Measurements from ENCODE around the gene GATA2.

Gene GATA2

DNA sequence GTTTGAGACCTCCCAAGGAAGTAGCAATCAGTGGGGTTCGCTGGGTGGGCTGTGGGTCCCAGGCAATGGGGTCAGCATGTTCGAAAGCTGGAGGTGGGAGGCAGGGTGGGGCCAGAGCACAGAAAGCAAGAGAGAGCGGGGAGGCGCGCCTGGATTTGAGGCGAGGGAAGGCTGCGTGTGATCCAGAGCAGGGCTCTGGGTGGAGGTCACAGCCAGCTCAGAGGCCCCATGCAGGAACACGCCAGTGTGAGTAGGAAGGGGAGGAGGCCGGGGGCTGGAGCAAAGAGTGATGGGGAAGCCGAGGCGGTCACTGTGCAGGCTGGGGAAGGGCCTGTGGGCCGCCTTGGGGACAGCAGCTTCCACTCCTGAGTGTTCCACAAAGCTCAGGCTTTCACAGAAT lies 35.1 kb downstream of the GATA2 start:
- no peak for DNase-seq (ENCODE audit: low spot score)
- no peak for FAIRE-seq

DNA sequence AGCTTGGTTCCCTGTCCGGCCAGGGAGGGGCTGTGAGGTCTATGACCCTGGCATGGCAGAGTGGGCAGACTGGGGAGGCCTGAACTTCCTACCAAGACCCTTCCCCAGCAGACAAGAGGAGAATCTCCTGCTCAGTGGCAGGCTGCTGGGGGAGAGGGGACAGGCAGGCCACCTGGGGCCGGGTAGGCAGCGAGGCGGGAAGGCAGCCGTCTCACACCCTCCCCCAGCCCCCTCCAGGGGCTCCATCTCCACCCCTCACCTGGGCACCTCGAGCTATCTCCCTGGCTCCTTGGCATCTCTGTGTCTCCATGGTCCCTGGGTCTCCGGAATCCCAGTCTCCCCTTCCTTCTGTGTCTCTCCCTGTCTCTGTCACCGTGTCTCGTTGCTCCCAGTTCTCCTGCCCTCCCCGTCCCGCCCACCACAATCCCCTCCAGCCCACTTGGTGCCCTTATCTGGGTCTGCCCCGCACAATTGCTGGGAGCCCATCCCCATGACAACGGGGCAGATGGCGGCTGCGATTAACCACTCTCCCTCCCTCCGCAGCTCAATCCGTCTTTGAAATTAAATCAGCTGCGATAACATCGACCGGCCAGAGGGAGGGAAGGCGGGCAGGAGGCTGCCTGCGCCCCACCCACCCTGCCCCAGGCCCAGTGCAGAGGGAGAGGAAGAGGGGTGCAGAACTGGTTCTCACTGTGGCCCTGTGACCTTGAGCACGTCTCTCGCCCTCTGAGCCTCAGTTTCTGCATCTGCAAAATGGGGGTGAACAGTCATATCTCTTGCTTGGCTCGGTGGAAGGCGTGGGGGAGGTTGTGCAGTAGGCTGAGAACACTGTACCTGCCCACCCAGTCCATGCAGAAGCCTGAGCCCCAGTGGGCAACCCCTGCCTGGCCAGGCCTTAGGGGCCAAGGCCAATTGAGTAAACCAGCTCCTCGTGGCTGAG lies 36.0 kb downstream of the GATA2 start:
- DNase-seq (ENCODE audit: low spot score): no peak

DNA sequence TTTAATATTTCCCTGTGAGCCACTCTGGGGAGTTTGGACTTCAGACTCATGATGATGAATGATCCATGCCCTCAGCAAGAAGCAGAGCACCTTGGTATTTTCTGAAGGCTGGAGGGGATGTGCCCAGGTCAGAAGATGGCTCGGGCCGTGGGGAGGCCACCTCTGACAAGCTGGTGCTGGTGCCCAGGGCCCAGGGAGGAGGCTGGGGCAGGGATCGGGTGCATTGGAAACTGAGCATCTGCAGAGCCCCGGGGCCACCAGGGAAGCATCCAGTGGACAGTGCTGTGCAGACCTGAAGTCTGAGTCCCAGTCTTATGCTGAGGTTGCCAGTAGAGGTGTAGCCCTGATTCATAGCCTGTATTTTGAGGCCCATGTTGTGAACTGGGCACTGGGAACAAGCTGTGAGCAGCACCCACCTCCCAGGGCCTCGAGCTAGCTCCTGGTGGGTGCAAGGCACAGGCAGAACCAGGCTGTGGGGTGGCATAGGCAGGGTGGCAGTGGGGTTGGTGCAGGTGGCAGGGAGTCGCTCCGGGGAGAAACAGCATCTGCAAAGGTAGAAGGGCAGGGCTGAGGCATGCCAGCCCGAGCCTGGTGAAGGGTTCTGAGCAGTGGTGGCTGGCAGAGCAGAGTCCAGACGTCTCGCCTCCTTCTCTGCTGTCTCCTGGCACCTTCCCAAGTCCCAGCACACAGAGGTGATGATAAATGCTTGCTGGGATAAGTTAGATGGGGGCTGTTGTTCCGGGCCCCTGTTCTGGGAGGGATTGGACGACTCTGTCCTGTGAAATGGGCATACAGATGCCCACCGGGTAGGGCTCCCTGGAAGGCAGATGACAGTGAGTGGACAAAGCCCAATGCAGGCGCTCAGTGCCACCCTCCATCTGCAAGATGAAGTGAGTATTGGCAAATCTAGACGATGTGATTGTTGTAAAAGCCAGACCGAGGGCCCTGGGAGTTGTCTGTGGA lies 36.9 kb downstream of the GATA2 start:
- no peak for DNase-seq (ENCODE audit: low spot score)
- FAIRE-seq: no peak

More for the DNA sequence above, 36.0 kb downstream of the GATA2 start:
- FAIRE-seq: no peak

DNA sequence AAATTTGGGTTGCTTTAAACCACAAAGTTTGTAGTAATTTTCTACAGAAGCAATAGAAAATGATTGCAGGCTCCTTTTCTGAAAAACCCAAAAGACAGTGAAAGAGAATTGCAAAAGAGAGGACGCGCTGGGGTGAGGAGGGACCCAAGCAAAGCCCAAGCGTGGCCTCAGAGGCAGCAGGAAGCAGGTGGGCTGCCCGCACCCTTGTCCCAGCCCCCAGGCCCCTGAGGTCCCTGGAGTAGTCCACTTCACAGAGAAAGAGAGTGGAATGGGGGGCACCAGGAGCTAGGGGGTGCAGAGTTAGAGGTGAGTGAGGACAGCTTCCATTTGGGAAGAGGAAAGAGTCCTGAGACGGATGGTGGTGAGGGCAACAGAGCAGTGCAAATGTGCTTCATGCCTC lies 37.9 kb downstream of the GATA2 start:
- DNase-seq (ENCODE audit: low spot score): no peak
- FAIRE-seq: no peak

DNA sequence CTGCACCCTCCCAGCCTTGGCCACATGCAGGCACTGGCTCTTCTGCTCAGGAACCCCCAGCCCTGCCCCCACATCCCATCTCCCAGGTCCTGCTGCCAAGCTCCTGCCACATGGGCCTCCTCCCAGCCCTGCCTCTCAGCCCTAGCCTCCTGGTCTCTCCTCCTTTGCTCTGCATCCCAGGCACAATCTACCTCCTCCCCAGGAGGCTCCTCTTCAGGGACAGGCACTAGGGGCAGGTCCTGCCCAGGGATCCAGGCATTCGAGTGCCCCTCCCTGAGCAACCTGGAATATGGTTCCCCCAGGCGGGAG lies 38.7 kb downstream of the GATA2 start:
- DNase-seq (ENCODE audit: low spot score) (no peak), FAIRE-seq (no peak)

DNA sequence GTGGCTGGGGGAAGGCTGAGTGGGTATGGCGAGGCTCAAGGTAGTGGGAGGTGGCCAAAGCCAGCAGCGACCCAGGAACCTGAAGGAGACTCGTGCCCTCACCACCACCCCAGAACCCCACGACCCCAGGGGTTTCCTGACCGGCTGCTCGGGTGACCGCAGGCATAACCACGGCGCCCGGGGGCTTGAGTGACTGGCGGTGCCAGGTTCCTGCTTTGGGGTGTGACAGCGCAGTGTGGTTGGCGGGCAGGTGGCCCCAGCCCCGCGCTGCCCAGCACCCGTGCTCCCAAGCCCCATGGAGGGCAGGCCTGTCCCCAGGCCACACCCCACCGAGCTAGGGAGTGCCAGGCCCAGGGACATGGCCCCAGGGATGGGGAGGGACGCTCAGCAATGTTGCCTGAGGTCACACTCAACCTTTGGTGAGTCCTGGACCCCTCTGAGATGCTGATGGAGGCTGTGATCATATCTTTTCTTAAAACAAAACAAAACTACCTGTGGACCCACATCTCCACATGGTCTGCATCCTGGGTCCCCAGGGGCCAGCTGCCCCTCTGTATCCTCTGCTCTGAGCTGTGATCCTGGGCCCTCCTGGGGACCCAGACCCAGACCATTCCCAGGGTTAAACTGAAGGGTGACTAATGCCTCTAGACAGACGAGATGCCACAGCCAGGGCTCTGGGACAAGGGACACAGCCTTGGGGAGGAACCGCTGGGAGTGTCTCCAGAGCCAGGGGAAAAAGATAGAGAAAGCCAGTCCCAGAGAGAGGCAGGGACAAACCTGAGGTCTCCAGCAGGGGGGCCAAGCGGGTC lies 39.3 kb downstream of the GATA2 start:
- FAIRE-seq: no peak
- no peak for DNase-seq (ENCODE audit: low spot score)

DNA sequence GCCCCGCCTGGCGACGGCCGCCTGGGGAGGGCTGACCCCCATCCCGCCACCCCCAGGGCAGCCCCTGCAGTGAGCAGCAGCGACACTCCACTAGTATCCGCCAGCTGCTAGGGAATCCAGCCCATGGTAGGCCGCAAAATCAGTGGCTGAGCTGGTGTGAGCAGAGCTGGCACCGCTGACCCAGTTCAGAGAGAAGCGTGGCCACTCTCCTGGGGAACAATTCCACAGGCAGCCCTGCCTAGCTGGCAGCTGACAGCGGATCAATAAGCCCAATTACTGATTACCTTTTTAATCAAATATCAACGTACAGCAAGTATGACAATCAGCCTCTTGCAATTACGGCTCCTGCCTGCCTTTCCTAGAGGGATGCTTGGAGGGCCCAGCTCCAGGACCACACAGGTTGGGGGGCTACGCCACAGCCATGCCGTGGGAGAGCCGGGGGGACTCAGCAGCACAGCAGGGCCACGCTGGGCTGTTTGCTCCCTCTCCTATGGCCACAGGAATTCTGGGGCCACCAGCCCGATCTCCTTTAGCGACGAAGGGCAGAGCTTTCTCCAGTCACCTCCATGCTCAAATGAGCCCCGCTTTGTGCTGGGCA lies 40.2 kb downstream of the GATA2 start:
- DNase-seq (ENCODE audit: low spot score) (no peak), FAIRE-seq (no peak)

DNA sequence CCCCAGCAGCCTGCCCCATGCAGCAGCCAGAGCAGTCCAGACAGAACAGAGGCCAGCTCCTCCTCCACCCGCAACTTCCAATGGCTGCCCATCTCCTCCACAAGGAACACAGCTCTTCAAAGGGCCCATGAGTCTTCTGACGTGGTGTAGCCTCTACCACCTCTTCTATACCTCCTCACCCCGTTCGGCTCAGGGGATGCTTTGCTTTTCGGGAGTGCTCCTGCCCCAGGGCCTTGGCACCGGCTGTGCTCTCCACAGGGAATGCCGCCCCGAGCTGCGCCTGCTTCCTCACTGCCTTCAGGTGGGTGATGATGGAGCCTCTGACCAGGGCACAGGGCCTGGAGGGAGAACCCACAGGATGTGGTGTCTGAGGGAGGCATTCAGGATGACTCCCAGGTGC lies 40.9 kb downstream of the GATA2 start:
- FAIRE-seq (no peak), DNase-seq (ENCODE audit: low spot score) (no peak)

DNA sequence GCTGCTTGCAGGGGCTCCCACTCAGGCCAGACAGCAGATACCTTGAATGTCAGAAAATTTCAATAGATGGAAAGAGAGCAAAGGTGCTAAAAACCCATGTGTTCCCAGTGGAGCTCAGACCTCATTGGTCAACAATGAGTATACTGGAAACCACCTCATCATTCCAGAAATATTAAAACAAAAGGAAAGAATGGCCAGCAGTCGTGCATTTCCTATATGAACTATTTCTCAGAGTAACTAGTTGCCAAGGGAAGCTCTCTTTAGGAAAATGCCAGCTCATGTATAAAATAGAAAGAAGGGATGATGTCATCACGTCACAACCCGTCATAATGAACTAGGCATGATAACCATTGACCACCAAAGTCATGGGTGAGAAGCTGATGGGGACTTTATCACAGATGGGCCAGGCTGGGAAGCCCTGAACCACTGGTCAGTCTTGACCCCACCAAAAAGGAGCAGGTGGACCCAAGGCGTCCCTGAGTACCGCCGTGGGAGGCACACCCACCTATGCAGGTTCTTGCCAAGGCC lies 43.8 kb downstream of the GATA2 start:
- DNase-seq (ENCODE audit: low spot score): no peak
- FAIRE-seq: no peak

DNA sequence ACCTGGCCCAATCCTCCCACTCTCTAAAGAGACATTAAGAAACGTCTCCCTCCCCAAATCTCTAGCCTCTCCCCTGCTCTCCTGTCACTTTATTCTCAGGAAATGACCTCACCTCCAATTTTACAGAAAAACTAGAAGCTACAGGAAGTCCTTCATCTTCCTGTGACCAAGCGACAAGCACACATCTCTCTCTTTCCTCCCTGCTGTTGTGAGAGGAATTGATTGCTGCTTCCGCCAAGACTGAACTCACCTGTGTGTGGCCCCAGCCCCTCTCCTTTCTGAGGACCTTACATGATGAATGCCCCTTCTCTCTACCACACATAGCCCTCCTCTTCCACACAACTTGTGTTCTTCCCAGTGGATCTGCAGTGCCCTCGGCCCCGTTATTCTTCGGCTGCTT lies 44.5 kb downstream of the GATA2 start:
- no peak for FAIRE-seq

DNA sequence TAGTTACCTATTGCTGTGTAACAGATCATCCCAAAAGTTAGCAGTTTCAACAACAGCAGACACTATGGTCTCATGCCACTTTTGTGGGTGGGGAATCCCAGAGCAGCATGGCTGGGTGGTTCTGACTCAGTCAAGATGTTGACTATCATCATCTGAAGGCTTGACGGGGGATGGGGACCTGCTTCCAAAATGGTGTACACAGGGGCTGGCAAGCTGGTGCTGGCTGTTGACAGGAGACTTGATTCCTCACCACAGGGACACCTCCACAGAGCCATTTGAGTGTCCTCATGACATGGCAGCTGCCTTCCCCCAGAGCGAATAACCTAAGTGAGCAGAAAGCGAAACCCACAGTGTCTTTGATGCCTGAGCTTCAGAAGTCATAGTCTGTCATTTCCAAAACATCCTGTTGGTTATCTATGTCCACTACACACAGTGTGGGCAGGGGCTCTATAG lies 45.4 kb downstream of the GATA2 start:
- DNase-seq (ENCODE audit: low spot score): no peak
- no peak for FAIRE-seq

More for the DNA sequence above, 44.5 kb downstream of the GATA2 start:
- no peak for DNase-seq (ENCODE audit: low spot score)

DNA sequence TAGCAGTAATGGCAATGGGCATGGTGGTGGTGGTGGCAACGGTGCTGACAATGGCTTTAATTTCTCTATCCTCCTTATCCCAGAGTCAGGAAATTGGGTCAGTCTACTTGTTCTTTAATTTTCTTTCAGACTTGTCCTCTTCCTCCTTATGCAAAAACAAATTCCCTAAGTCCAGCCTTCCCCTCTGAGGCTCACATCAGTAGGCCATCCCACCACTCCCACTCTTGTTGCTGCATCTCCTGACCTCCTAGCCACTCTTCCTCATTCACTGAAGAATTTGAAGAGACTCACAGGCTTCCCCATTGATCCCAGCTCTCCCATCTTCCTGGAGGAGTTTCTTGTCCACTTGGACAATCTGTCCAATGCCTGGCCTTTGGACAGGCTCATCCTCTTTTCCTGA lies 46.2 kb downstream of the GATA2 start:
- DNase-seq (ENCODE audit: low spot score) (no peak), FAIRE-seq (no peak)

DNA sequence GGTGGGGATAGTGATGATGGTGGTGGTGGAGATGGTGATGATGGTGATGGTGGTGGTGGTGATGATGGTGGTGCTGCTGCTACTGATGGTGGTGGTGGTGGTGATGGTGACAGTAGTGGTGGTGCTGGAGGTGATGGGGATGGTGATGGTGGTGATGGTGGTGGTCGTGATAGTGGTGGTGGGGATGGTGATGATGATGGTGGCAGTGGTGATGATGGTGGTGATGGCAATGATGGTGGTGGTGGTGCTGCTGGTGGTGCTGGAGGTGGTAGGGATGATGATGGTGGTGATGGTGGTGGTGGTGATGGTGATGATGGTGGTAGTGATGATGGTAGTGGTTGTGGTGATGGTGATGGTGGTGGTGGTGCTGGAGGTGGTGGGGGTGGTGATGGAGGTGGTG lies 47.6 kb downstream of the GATA2 start:
- no peak for DNase-seq (ENCODE audit: low spot score)
- FAIRE-seq: peak; percentile 99

DNA sequence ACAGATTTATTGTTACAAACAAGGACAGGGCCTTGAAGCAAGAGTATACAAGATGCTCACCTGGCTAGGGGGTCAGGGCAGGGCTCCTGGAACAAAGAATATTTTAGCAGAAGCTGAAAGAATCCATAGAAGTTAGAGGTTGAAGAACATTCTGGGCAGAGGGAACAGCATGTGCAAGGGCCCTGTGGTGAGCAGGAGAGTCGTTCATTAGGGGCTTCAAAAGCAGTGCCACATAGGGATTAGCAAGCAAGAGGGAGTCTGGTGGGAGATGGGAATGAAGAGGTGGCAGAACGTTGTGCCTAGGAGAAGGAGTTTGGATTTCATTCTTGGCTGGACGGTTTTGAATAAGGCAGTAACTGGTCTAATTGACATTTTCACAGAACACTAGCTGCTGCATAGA lies 49.2 kb downstream of the GATA2 start:
- DNase-seq (ENCODE audit: low spot score) (no peak), FAIRE-seq (no peak)

DNA sequence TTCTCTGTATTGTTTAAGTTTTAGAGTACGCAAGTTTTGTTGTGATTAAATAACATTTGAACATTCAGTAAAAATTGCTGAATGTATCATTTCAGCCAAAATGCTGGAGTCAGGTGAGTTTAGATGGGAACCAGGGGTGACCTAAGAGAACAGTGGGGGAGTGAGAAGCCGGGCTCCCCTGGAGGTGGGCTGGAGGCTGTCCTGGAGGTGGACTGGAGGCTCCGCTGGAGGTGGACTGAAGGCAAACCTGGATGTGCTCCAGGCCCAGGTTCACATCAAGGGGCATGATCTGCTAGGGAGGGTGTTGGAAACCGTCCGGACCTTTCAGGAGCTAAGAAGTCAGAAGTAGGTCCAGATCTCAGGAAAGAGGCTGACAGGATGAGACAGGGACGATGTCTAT lies 50.1 kb downstream of the GATA2 start:
- no peak for FAIRE-seq

DNA sequence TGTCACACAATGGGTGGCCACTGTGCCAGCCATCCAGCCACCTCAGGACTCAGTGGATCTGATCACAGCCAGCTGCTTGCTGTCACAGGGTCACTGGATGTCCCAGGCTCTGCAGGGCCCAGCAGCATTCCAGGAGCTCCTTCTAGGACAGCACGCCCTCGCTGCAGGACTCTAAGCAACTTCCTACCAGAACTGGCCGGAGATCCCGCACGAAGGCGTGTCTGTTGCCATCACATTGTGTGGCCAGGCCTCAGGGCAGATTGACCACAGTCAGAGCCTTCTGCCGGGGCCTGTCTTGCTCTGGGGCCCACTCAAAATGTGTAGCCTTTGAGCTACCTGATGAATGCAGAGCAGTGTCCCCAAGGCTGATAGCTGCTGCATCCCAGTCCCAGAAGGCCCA lies 50.9 kb downstream of the GATA2 start:
- no peak for FAIRE-seq
- no peak for DNase-seq (ENCODE audit: low spot score)

More for the DNA sequence above, 50.1 kb downstream of the GATA2 start:
- DNase-seq (ENCODE audit: low spot score): no peak

DNA sequence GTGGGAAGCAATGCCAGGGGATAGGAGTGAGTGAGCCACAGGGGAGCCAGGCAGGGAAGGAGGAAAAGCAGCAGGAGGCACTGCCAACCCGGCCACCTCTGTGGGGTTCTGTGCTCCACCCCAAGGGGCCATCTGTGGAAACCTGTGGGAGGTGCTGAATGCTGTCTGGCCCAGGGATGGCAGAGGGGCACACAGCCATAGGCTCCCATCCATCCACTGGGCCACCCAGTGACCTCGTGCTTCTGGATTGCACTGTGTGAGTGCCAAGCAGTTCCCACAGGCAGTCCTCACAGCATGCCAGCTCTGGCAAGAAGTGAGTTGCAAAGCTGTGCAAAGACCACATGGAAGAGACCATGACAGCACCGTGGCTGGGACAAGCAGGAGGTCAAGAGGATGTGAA lies 53.8 kb downstream of the GATA2 start:
- no peak for DNase-seq (ENCODE audit: low spot score)
- no peak for FAIRE-seq

DNA sequence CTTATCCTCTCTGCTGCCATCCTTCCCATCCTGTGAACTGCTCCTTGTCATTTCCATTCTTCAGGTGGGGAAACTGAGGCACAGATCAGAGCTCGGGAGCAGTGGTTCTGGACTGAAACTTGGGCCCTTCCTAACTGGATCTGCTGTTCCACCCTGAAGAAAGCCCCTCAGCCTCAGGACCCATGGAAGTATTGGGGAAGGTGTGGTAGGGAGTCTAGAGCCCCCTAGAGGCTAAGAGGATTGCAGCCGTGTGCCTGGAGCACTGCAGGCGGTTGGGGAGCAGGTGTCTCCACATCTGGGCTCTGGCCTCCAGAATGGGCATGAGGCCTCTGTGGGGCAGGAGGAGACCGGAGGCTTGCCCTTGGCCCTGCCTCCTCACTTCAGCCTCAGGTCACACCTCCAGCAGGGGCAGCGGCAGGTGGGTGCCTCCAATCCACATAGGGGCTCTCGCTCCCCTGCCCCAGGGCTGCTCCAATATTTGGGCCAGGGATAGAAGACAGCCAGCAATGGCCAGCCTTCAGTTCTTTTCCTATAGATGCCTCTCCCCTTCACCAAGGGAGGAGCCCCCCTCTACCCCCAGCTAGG lies 54.4 kb downstream of the GATA2 start:
- FAIRE-seq: no peak
- no peak for DNase-seq (ENCODE audit: low spot score)

DNA sequence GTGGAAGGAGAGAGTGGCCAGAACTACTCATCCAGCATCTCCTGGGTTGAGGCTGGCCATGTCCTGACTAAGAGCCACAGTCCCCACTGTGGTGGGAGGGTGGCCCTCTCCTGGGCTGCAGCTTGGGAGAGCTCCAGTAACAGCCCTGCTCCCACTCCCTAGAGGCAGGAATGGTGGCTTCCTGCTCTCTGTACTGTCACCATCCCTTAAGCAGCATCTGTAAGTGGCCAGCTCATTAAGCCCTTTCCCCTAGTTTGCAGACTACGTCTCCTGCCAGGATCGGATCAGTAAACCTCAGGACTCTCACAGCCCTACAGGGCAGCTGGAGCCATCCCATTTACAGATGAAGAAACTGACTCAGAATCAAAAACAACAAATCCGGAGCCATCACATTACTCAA lies 56.8 kb downstream of the GATA2 start:
- FAIRE-seq (no peak), DNase-seq (ENCODE audit: low spot score) (no peak)

DNA sequence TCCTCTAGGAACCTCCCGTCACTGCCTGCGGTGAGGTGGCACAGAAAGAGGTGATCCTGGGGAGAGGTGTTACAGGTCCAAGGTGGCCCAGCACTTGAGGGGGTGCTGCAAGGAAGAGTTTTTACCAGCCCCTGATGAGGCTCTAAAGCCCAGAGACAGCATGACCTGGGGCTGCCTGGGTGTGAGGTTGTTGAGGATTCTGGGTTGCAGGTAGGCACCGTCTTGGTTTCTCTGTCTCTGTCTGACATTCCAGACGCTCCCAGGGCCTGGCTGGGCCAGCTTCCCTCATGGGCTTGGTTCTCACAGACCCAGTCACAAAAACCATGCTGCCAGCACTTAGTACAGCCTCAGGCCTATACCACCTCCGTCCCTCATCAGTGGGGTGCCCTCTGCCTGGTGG lies 57.4 kb downstream of the GATA2 start:
- FAIRE-seq: no peak
- DNase-seq (ENCODE audit: low spot score): no peak

Measured in urothelium cell line (cell line).